Rectal smooth muscle tissue (tissue), 1 donor: ENCODE measurements around the gene FREM2.

Experiments
- H3K27ac ChIP-seq: one replicate; pipeline ENCODE4 v1.7.0; 2013; ENCODE audit warnings: low read depth, low read length, inconsistent platforms
- H3K27me3 ChIP-seq: one replicate; pipeline ENCODE4 v1.7.0; 2013; ENCODE audit warnings: low read length; ENCODE audit not compliant: control insufficient read depth, insufficient read depth
- H3K36me3 ChIP-seq: one replicate; pipeline ENCODE4 v1.7.0; 2013; ENCODE audit warnings: low read length; ENCODE audit not compliant: control insufficient read depth, insufficient read depth
- H3K4me1 ChIP-seq: one replicate; pipeline ENCODE4 v1.7.0; 2013; ENCODE audit warnings: low read length; ENCODE audit not compliant: control insufficient read depth, insufficient read depth
- H3K4me3 ChIP-seq: one replicate; pipeline ENCODE4 v1.7.0; 2013; ENCODE audit warnings: low read length
- H3K9ac ChIP-seq: one replicate; pipeline ENCODE4 v1.7.0; 2013; ENCODE audit warnings: low read length

Gene FREM2

DNA sequence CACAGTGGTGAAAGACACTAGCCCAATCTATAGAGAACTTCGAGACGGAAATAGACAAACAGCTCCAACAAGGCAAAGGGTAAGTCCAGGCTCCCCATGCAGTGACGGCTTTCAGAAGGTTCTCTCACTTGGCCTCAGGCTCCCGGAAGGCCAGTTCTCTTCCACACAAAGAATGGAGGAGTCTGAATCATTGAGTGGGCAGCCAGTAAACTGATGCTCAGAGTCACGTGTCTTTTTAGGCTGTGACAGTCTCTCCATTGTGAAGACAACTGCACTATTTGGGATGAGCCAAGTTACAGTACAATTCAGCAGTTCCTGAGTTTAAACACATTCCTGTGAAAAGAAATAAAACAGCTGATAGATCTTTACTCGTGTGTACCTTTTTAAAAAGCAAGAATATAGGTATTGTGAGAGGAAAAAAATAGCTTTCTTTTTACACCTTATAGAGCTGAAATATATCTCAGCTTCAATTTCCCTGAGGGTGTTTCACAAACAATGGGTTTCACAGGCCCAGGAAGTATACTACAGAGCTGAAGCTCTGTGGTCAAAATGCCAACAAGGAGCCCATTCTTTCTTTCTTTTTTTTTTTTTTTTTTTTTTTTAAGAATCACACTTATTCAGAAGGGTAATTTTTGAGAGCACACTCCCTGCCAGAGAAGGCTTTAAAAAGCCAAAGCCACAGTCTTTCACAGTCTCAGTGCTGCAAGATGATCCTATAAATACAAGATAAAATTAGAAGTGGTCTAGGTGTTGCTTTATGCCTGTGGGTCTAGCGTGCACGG lies 135.1 kb downstream of the FREM2 start:
- H3K4me1 ChIP-seq = peaks cover 18% of the 10 kb centered on the region
- H3K27ac ChIP-seq = no peak overlapping the region

DNA sequence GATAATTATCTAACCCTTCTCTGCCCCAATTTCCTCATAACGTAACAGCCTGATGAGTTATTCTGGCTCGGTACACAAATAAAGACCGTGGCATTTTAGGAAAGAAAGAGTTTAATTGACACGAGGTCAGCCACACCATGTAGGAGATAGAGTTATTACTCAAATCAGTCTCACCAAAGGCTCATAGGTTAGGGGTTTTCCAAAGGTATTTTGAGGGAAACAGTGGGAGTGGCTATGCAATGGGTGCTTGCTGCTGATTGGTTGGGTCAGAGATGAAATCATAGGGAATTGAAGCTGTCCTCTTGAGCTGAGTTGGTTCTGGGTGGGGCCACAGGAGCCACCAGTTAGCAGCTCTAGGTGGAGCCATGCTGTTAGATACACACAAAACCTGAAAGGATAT lies 137.5 kb downstream of the FREM2 start:
- no peaks in the 10 kb centered on the region for H3K36me3 ChIP-seq
- H3K9ac ChIP-seq = no peak overlapping the region
- peaks cover 13% of the 10 kb centered on the region for H3K4me1 ChIP-seq
- no peak overlapping the region for H3K27ac ChIP-seq
- H3K27me3 ChIP-seq = no peaks in the 10 kb centered on the region
- no peak overlapping the region for H3K4me3 ChIP-seq

More for the DNA sequence above, 135.1 kb downstream of the FREM2 start:
- Histone ChIP-seq H3K4me3 (no peak overlapping the region), H3K27me3 (no peaks in the 10 kb centered on the region), H3K9ac (no peak overlapping the region), H3K36me3 (no peaks in the 10 kb centered on the region)

DNA sequence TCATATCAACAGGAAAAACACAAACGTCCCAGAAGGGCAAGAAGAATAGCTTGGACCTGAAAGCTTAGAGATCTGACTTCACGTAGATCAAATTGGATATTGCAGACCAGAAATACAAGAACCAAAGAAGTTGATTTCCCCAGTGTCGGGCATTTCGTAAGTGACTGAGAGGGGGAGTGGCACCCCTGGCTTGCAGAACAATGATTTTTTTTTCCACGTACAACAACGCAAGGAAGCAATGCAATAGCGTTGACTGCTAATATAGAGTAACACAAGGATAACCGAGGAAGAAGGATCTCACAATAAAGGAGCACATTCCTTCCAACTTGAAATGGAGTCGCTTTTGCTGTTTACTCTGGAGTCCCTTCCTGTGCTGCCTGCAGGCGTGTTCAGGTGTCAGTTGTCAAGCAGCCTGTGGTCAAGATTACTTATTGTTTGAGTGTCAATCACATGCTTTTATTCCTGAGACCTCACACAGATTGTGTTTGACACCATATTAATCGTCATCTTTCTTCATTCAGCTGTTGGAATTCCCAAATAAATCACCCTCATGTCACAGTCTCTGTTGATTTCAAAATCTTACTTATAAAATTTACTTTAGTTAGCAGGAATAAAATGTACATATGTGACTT lies 139.4 kb downstream of the FREM2 start:
- Histone ChIP-seq H3K27me3 (no peaks in the 10 kb centered on the region), H3K4me1 (peaks cover 2% of the 10 kb centered on the region), H3K36me3 (no peaks in the 10 kb centered on the region), H3K9ac (no peak overlapping the region), H3K27ac (no peak overlapping the region), H3K4me3 (no peak overlapping the region)

DNA sequence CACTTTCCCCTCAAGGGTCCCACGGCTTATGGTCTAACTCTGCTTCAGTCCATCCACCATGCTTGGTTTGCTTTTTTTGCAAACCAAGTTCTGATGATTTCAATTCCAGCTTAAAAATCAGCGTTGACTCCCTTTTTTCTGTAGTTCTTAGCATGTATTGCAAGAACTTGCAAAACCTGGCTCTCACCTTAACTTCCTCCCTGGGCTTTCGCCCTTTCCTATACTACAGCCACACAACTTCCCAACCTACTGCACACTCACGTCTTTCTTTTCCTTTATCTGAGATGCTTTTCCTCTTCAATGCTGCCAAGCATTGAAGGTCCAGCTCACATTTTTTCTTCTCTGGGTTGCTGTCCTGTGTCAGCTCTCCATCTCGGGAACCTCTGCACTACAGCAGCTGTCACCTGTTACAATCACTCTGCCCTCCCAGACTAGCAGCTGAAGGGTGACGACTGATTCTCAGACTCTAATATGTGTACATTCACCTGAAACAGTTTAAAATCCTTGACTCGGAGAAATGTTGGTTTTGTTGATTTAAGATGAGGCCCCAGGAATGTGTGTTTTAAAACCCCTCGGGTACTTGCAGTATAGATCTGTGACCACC lies 143.7 kb downstream of the FREM2 start:
- Histone ChIP-seq H3K9ac (no peak overlapping the region), H3K27me3 (no peaks in the 10 kb centered on the region), H3K36me3 (no peaks in the 10 kb centered on the region), H3K4me3 (no peak overlapping the region), H3K27ac (no peak overlapping the region), H3K4me1 (no peaks in the 10 kb centered on the region)

DNA sequence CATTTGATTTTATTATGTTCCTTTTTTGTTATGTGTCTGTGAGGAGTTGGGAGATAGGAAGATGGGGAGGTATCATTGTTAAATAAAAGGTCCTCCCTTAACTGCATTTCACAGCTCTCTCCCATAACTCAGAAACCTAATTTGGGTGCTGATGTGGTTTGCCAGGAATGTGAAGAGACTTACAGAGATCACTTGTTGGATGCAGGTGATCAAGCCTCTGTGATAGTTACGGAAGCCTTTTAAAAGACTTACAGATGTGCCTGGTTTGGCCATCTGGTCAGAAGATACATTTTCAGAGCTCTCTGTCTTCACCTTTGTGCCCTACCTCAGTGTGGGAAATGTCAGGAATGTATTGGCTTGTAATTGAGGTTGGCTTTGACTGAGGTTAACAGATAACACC lies 157.7 kb downstream of the FREM2 start:
- Histone ChIP-seq H3K4me1 (no peaks in the 10 kb centered on the region), H3K27me3 (no peaks in the 10 kb centered on the region), H3K9ac (no peak overlapping the region), H3K36me3 (no peaks in the 10 kb centered on the region), H3K27ac (no peak overlapping the region), H3K4me3 (no peak overlapping the region)

DNA sequence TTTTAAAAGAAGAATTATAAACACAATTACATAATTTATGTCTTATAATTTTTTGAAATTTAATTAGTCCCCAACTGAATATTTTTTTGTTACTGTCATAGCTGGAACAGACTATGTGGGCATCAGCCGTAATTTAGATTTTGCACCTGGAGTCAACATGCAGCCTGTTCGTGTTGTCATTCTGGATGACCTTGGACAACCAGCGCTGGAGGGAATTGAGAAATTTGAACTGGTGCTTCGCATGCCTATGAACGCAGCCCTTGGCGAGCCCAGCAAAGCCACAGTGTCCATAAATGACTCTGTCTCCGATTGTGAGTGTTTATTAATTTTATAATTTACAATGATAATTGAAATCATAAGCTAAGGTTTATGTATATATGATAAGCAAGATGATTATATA lies 161.5 kb downstream of the FREM2 start:
- Histone ChIP-seq H3K4me1 (no peaks in the 10 kb centered on the region), H3K4me3 (no peak overlapping the region), H3K27me3 (no peaks in the 10 kb centered on the region), H3K36me3 (no peaks in the 10 kb centered on the region), H3K9ac (no peak overlapping the region), H3K27ac (no peak overlapping the region)

DNA sequence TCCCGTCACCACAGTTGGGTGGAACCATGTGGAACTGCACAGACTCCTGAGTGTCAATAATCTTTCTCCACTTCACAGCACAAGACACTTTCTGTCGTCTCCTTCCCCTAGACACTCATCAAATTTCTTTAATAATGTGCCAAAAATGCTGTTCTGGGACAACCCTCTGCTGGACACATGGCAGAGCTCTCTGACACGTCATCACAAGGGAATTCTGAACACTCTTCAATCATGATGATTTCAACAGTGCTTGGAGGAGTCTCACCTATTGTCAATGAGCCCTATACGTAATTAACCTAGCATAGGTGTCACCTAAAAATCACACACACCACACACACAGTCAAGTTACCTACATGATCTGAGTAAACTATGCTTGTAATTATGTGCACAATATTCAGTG lies 162.4 kb downstream of the FREM2 start:
- no peaks in the 10 kb centered on the region for H3K27me3 ChIP-seq
- H3K4me3 ChIP-seq = no peak overlapping the region
- H3K36me3 ChIP-seq = no peaks in the 10 kb centered on the region
- H3K4me1 ChIP-seq = no peaks in the 10 kb centered on the region
- H3K27ac ChIP-seq = no peak overlapping the region
- H3K9ac ChIP-seq = no peak overlapping the region

DNA sequence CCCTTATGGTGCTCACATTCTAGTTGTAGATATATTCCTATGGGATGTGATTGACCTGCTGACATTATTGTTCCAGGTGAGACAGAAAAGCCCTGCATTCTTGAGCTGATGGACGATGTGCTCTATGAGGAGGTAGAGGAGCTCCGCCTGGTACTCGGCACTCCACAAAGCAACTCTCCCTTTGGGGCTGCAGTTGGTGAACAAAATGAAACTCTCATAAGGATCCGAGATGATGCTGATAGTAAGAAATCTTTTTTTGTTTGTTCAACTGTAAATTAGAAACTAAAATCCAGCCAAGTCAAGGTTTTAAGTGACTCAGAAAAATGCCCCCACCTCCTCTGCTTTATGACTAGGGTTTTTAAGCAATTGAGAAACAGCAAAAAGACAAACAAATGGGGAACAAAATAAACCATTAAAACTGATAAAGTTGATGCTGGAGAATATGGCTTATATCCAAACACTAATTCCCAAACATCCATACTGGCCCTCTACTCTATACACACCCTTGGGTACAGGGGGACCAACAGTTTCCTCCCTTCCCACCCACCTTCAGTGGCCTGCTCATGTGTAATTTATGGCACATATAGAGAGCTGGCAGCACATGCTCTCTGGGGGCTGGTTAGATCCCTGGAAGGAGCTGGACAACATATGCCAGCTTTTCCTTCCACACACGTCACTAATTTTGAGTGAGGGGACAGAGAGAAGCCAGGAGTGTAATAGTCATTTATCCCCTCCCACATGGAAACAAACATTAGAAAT lies 164.2 kb downstream of the FREM2 start:
- no peaks in the 10 kb centered on the region for H3K4me1 ChIP-seq
- no peaks in the 10 kb centered on the region for H3K36me3 ChIP-seq
- no peak overlapping the region for H3K9ac ChIP-seq
- H3K4me3 ChIP-seq = no peak overlapping the region
- H3K27me3 ChIP-seq = no peaks in the 10 kb centered on the region
- no peak overlapping the region for H3K27ac ChIP-seq

DNA sequence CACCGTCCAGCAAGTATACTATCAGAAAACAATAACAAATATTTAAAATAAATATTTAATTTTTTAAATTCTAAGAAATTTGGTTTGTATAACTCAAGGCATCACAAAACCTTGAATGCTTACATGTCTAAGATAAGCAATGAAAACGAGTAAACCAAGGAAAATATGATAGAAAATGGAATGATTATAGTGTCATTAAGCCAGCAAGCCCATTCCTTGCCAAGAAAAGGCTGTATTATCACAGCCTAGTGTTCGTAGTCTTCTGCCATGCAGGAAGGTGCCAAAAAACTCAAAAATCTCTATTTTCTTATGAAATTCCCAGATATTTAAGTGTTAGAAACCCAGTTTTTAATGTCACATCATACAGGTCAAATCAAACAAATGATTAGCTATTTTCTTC lies 167.3 kb downstream of the FREM2 start:
- Histone ChIP-seq H3K9ac (no peak overlapping the region), H3K27me3 (no peaks in the 10 kb centered on the region), H3K4me3 (no peak overlapping the region), H3K36me3 (no peaks in the 10 kb centered on the region), H3K27ac (no peak overlapping the region), H3K4me1 (no peaks in the 10 kb centered on the region)

DNA sequence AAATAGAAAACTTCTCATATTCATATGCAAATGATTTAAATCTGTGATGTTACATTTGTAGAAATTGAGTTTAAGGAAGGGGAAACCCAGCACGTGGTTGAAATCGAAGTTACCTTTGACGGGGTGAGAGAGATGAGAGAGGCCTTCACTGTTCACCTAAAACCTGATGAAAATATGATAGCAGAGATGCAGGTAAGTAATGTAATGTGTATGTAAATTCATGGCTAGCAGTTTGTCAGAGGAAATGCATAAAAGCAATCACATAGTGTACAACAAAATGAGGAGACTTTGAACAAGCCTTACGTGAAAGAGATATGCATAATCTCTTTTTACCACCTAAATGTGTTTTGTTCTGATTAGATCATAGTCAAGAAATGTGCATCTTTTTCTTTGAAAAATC lies 169.2 kb downstream of the FREM2 start:
- Histone ChIP-seq H3K36me3 (no peaks in the 10 kb centered on the region), H3K9ac (no peak overlapping the region), H3K4me3 (no peak overlapping the region), H3K27me3 (no peaks in the 10 kb centered on the region), H3K4me1 (no peaks in the 10 kb centered on the region), H3K27ac (no peak overlapping the region)

DNA sequence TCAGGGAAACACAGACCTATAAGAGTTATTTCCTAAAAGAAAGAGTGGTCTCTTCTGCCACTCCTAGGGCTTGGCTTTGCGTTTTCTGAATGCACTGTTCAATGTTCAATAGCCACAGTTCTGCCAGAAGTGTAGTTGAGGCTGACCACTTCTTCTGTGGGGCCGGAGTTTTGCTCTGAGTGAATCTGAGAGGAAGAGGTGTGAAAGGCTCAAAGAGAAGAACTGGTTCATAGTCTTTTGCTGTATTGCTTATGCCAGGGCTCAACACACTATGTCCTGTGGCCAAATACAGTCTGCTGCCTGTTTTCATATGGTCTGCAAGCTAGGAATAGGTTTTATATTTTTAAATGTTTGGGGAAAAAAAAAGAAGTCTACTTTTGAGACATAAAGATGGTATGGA lies 175.6 kb downstream of the FREM2 start:
- no peak overlapping the region for H3K27ac ChIP-seq
- no peaks in the 10 kb centered on the region for H3K36me3 ChIP-seq

DNA sequence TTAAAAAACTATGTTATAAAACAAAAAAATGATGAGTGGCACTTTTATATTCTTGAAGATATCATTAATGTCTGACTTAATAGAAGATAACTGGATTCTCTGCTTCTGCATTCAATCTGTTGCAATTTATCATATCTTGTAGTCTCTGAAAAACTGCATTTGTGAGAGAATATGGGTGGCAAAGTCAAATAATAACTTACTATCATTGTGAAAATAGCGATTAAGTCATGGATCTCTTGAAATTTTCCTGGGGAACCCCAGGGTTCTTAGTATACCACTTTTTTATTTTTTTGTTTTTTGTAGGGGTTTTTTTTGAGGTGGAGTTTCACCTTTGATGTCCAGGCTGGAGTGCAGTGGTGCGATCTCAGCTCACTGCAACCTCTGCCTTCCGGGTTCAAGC lies 176.7 kb downstream of the FREM2 start:
- H3K4me3 ChIP-seq = no peak overlapping the region
- no peaks in the 10 kb centered on the region for H3K4me1 ChIP-seq
- no peaks in the 10 kb centered on the region for H3K27me3 ChIP-seq
- no peak overlapping the region for H3K27ac ChIP-seq
- H3K9ac ChIP-seq = no peak overlapping the region
- H3K36me3 ChIP-seq = no peaks in the 10 kb centered on the region

More for the DNA sequence above, 175.6 kb downstream of the FREM2 start:
- H3K4me3 ChIP-seq = no peak overlapping the region
- no peaks in the 10 kb centered on the region for H3K27me3 ChIP-seq
- no peaks in the 10 kb centered on the region for H3K4me1 ChIP-seq
- H3K9ac ChIP-seq = no peak overlapping the region
